Measurements from ENCODE around the gene MYO1H.
A peak's percentile ranks its signal among the peaks of the same experiment; 100 is the strongest.

The MYO1H gene

DNA sequence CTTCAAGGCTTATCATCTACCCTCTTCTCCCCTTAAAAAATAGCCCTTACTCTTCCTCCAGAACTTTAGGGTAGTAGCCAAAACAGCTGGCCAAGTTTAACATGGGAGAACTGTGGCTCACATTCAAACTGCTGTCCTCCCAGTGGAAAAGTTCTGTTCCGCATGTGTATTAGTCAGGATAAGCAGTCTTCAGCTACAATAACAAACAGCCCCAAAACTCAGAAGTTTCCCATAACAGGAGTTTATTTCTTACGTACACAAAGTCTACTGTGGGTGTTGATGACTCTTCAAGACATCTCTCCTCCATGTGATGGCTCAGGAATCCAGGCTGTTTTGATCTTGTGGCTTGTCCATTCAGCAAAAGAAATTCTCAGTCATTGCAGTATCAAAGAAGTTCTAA, 35.5 kb downstream of the MYO1H start:
- DNase-seq (ENCODE audit: low read depth): no peak
- H3K4me3 ChIP-seq (ENCODE audit: low read depth, low read length): no peak overlapping the region
- no peak for TF ChIP-seq POLR2A (IDR thresholded peaks at IDR 0.05; ENCODE audit: extremely low read depth, insufficient read length)

DNA sequence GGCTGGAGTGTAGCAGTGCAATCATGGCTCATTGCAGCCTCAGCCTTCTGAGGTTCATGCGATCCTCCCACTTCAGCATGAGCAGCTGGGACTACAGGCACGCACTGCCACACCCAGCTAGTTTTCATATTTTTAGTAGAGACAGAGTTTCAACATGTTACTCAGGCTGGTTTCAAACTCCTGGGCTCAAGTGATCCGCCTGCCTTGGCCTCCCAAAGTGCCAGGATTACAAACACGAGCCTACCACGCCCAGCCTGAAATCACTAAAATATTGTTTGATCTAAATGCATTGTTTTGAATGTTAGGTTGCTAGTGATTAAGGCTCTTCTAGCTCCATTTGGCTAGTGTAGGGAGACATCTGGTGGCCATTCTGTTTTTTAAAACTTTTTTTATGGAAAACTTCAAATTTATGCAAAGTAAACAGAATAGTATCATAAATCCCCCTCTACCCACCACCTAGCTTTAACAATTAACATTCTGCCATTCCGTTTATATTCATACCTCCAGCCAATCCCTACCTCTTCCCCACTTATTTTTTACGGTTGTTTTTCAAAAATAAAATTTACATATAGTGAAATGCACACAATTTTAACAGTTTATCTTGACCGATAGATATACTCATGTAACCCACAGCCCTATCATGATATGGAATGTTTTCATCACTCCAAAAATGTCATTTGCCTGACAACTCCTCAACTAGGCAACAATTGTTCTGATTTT, 37.8 kb downstream of the MYO1H start:
- TF ChIP-seq POLR2A (IDR thresholded peaks at IDR 0.05; ENCODE audit: extremely low read depth, insufficient read length): no peak
- peak; percentile 21; the same call in 1 of the 2 replicates for TF ChIP-seq MAX (IDR thresholded peaks at IDR 0.05; ENCODE audit: low read depth, low read length)
- peak; percentile 35 for TF ChIP-seq CTCF (IDR thresholded peaks at IDR 0.05; ENCODE audit: low read depth, low read length)
- DNase-seq (ENCODE audit: low read depth): peak; percentile 65
- no peak overlapping the region for H3K4me3 ChIP-seq (ENCODE audit: low read depth, low read length)

- H3K4me3 ChIP-seq (ENCODE audit: low read depth, low read length): no peak overlapping the region
- no peak for TF ChIP-seq POLR2A (IDR thresholded peaks at IDR 0.05; ENCODE audit: extremely low read depth, insufficient read length)
- no peak for TF ChIP-seq MAX (IDR thresholded peaks at IDR 0.05; ENCODE audit: low read depth, low read length)
- TF ChIP-seq MYC (IDR thresholded peaks at IDR 0.05; ENCODE audit: low read depth, low read length): no peak
- TF ChIP-seq CTCF (IDR thresholded peaks at IDR 0.05; ENCODE audit: low read depth, low read length): no peak
- DNase-seq (ENCODE audit: low read depth): no peak
Measured at GRCh38 chr12:109386059-109386433, 38.3 kb downstream of the MYO1H start.

DNA sequence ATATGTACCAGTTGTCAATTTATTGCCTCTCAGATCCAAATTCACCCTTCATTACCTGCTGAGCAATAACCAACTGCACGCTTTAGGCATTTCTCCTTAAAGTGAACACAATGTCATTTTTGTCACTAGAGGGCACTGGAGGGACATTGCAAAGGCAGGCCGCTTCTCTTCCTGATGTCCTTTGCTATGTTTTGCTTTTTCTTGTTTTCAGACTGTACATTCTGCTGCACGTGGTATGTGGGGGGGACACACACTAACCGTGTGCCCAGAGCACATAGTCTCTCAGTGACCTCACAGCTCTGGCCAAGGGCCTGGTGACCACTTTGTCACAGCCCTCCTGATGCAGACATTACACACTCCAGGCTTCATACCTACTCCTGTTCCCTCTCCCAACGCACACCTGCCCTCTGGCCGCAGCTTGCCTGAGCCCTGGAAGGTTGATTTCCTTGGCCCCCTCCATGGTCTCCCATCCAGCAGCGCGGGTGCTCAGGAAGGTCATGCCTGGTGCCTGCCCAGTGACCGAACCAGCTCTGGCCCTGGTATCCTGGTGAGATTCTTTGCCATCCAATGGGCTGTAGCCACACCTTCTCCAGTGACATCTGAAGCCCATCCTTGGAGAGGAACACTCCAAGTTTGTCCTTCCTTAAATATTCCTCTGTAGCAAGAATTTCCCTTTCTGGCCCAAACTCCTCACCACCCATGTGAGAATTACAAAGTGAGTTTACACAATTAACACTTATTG, 39.9 kb downstream of the MYO1H start:
- peak; percentile 78 for DNase-seq (ENCODE audit: low read depth)
- TF ChIP-seq MYC (IDR thresholded peaks at IDR 0.05; ENCODE audit: low read depth, low read length) (peak; percentile 83), MAX (IDR thresholded peaks at IDR 0.05; ENCODE audit: low read depth, low read length) (peak; percentile 87), POLR2A (IDR thresholded peaks at IDR 0.05; ENCODE audit: extremely low read depth, insufficient read length) (no peak), CTCF (IDR thresholded peaks at IDR 0.05; ENCODE audit: low read depth, low read length) (peak; percentile 94)
- no peak overlapping the region for H3K4me3 ChIP-seq (ENCODE audit: low read depth, low read length)

DNA sequence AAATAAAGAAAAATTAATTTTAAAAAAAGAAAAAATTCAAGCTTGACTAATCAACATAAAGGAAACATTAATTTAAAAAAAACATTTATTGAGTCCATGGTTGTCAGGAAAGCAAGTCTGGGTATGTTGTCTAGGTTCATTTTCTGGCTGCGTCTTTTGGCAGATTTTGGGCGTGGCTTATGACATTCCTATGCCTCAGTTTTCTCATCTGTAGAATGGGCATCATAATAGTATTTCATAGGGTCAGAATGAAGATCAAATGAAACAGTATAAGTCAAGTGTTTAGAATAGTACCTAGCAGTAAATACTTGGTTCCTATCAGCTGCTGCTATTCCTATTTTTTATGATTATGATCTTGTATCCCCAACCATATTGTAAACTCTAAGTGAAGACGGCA, 40.5 kb downstream of the MYO1H start:
- no peak for TF ChIP-seq POLR2A (IDR thresholded peaks at IDR 0.05; ENCODE audit: extremely low read depth, insufficient read length)
- no peak for TF ChIP-seq CTCF (IDR thresholded peaks at IDR 0.05; ENCODE audit: low read depth, low read length)
- no peak for TF ChIP-seq MYC (IDR thresholded peaks at IDR 0.05; ENCODE audit: low read depth, low read length)
- TF ChIP-seq MAX (IDR thresholded peaks at IDR 0.05; ENCODE audit: low read depth, low read length): no peak
- no peak for DNase-seq (ENCODE audit: low read depth)
- H3K4me3 ChIP-seq (ENCODE audit: low read depth, low read length): no peak overlapping the region

DNA sequence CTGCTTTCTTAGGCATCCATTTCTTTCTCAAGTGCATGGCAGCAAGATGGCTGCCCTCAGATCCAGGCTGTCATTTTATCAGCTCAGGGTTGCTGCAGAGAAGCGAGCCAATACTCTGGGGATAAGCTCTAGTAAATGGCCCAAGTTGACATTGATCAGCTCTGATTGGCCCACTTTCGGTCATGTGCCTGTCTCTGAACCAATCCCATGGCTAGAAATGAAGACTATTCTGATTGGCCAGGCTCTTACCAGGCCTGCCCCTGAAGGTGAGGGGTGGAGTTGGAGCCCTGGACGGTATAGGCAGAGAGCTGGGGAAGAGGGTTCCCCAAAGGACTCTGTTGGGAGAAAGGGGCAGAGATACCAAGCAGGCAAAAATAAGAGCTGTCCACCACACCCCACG, 41.4 kb downstream of the MYO1H start:
- H3K4me3 ChIP-seq (ENCODE audit: low read depth, low read length): no peak overlapping the region
- TF ChIP-seq MYC (IDR thresholded peaks at IDR 0.05; ENCODE audit: low read depth, low read length): no peak
- TF ChIP-seq CTCF (IDR thresholded peaks at IDR 0.05; ENCODE audit: low read depth, low read length): no peak
- no peak for TF ChIP-seq MAX (IDR thresholded peaks at IDR 0.05; ENCODE audit: low read depth, low read length)
- no peak for TF ChIP-seq POLR2A (IDR thresholded peaks at IDR 0.05; ENCODE audit: extremely low read depth, insufficient read length)
- DNase-seq (ENCODE audit: low read depth): peak; percentile 59
